ENCODE data around the gene FPR3.

Gene FPR3

DNA sequence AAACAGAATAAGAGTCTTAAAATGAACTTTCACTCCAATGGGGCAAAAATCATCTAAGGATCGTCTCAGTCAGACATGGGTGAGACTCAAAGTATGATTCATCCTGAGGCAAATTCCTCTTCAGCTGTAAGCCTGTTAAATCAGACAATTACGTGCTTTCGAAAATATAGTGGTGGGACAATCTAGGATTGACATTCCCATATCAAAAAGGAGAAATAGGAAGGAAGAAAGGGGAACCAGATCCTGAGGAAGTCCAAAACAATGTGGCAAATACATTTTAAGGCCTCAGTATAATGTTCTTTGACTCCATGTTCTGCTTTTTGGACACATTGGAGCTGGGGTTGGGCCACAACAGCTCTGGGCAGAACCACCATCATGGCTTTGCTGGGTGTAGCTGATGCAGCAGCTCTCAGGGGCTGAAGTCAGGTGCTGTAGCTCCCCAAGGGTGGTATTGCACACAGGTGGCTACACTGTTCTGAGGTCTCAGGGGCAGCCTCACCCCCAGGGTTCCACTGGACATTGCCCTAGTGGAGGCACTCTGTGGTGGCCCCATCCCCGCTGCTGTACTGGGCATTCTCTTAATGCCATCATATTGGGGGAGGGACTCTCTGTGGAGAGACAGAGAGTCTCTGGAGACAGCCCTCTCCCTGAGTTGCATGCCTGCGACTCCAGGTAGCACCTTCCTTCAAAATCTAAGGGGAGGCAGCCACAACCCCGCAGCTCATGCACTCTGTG is 5.7 kb upstream of the FPR3 start:
- Histone ChIP-seq H3K27me3 (no peaks in the 10 kb centered on the region), H3K36me3 (no peaks in the 10 kb centered on the region), H3K4me3 (no peak overlapping the region), H3K27ac (no peak overlapping the region), H3K4me1 (no peaks in the 10 kb centered on the region), H3K9me3 (no peaks in the 10 kb centered on the region)
- intact Hi-C loops (cut with DNase I; ENCODE audit: low total_unique reads): no loop called here
- no peak for DNase-seq
- TF ChIP-seq, protein P1, sequence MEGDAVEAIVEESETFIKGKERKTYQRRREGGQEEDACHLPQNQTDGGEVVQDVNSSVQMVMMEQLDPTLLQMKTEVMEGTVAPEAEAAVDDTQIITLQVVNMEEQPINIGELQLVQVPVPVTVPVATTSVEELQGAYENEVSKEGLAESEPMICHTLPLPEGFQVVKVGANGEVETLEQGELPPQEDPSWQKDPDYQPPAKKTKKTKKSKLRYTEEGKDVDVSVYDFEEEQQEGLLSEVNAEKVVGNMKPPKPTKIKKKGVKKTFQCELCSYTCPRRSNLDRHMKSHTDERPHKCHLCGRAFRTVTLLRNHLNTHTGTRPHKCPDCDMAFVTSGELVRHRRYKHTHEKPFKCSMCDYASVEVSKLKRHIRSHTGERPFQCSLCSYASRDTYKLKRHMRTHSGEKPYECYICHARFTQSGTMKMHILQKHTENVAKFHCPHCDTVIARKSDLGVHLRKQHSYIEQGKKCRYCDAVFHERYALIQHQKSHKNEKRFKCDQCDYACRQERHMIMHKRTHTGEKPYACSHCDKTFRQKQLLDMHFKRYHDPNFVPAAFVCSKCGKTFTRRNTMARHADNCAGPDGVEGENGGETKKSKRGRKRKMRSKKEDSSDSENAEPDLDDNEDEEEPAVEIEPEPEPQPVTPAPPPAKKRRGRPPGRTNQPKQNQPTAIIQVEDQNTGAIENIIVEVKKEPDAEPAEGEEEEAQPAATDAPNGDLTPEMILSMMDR (IDR thresholded peaks at IDR 0.05): no peak

- Histone ChIP-seq H3K27me3 (no peaks in the 10 kb centered on the region), H3K4me3 (no peak overlapping the region), H3K4me1 (no peaks in the 10 kb centered on the region), H3K9me3 (no peaks in the 10 kb centered on the region), H3K27ac (no peak overlapping the region), H3K36me3 (no peaks in the 10 kb centered on the region)
- no peak for DNase-seq
- TF ChIP-seq, protein P1 (IDR thresholded peaks at IDR 0.05): no peak
- intact Hi-C loops (cut with DNase I; ENCODE audit: low total_unique reads): no loop called here
These were observed 2.0 kb upstream of the FPR3 start for GRCh38 chr19:51792932-51793331.

DNA sequence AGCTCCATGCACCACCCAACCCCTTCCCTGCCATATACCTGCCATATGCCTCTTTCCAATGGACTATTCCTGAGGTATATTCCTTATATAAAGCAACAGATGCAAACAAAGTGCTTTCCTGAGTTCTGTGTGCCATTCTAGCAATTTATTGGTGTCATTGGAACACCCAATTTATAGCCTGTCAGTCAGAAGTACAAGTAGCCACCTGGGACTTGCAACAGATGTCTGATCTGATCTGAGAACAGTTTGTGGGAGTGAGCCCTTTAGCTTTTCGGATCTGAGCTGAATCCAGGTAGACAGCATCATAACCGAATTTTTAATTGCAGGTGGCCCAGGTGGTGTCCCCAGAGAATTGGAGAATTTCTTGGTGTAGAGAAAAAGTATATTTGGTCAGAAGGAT is 963 bp upstream of the FPR3 start:
- no peak for DNase-seq
- Histone ChIP-seq H3K4me3 (no peak overlapping the region), H3K27me3 (no peaks in the 10 kb centered on the region), H3K27ac (no peak overlapping the region), H3K9me3 (no peaks in the 10 kb centered on the region), H3K4me1 (peaks cover 0 to 3% (median 1%) of the 10 kb centered on the region in 4 donors), H3K36me3 (no peaks in the 10 kb centered on the region)
- intact Hi-C loops (cut with DNase I; ENCODE audit: low total_unique reads): no loop called here
- TF ChIP-seq, protein P1 (IDR thresholded peaks at IDR 0.05): no peak

DNA sequence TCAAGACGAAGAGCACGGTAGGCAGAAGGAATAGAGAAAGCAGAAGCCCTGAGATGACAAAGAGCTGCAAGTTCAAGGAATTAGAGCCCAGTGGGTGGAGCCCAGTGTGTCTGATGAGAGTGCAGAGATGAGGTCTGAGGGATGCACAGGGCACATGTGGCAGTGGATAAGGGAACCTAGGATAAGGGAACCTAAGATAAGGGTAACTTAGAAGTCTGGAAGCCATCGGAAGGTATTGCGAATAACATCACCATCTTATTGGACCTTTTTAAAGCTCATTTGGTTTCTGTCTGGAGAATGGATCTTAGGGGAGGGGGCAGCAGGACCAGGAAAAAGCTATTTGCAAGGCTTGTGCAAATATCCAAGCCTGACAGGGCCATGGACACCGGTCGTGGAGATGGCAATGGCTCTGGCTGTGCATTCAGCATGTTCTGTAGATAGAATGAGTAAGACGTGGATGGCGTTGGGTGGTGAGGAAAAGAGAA is 1.3 kb downstream of the FPR3 start:
- Histone ChIP-seq H3K4me3 (peak overlapping the region in 1 of 2 donors; percentile 25), H3K4me1 (peaks cover 0 to 20% (median 9%) of the 10 kb centered on the region in 4 donors), H3K27me3 (no peaks in the 10 kb centered on the region), H3K36me3 (no peaks in the 10 kb centered on the region), H3K27ac (no peak overlapping the region), H3K9me3 (no peaks in the 10 kb centered on the region)
- peak in 1 of 2 donors; percentile 58 for DNase-seq
- TF ChIP-seq, protein P1 (IDR thresholded peaks at IDR 0.05): no peak
- intact Hi-C loops (cut with DNase I; ENCODE audit: low total_unique reads): no loop called here

DNA sequence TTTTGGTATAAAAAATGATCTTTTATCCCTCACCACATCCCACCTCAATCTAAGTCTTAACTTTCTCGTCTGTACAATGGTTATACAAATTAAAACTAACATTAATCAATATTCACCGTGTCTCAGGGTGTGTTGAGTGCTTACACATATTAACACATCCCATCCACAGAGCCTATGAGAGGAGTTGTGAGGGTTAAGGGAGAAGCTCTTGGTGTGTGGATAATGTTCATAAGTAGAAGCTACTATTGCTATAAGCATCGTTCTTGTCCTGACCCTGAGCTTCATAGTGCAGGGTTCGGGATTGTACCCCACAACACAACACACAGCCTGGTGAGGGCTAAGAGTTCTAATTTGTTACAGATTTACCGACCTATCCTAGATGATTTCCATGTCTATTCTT is 2.5 kb downstream of the FPR3 start:
- Histone ChIP-seq H3K4me3 (no peak overlapping the region), H3K9me3 (no peaks in the 10 kb centered on the region), H3K27me3 (no peaks in the 10 kb centered on the region), H3K27ac (no peak overlapping the region), H3K4me1 (peaks cover 0 to 20% (median 9%) of the 10 kb centered on the region in 4 donors), H3K36me3 (no peaks in the 10 kb centered on the region)
- TF ChIP-seq, protein P1 (IDR thresholded peaks at IDR 0.05): no peak
- intact Hi-C loops (cut with DNase I; ENCODE audit: low total_unique reads): no loop called here
- DNase-seq: no peak

Data from tibial artery (tissue), 4 donors.